ENCODE measurements around the gene ENAH.

ENAH gene

DNA sequence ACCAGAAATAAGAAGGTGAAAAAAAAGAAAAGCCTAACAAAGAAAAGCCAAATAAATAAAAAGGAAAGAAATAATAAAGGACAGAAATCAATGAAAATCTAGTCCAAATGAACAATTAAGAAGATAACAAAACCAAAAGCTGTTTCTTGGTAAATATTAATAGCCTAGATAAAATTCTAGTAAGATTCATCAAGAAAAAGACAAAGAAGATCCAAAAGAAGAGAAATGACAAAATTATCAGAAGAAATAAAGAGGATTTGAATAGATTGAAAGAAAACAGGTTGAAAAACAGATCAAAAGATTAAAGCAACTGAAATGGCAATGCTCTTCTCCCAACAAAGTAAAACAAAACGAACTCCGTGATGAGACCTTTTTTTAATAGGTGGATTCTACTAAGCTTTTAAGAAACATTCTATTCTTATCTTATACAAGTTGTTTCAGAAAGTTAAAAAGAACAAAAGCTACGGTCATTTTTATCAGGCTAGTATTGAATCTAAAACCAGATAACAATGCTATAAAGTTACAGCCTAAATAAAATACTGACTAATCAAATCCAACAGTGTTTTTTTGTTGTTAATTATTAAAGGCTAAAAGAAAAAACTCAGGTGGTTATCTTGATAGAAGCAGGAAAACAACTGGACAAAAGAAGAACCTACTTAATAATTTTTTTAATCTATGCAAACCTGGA, 50.9 kb downstream of the ENAH start:
- no peak for DNase-seq

DNA sequence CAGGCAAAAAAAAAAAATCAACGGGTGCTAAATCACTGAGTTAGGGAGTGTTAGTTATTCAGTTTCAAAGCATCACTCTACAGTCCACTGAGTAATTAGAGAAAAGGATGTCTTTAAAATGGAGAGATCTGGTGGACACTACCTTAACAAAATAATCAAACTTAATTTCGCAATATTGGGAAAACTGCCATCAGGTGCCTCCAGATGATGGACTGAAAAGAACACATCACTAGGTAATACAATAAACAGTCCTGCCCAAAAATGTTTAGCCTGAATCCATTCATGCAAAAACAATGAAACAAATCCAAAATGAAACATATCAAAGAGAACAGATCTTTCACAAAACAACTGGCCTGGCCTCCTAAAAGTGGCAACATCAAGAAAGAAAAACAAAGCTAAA, 54.1 kb downstream of the ENAH start:
- no peak for DNase-seq

- DNase-seq = no peak
These were observed 54.9 kb downstream of the ENAH start for GRCh38 chr1:225597926-225598575.

DNA sequence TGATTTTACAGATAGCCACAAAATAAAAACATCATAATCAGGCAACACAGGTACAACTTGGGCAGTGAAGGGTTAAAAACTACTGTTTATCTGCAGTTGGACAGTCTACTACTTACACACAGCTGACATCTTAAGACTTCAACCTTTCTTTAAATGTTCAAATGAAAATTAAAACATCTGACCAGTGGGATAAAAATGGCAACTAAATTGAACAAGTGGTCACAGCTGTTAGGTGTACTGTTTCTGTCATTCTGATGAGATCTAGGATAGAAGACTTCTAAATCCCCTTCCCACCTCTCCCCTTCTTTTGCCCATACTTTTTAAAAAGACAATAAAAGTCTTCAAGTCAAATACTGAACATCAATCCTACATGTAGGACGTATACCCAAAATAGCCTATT, 56.2 kb downstream of the ENAH start:
- no peak for DNase-seq

DNA sequence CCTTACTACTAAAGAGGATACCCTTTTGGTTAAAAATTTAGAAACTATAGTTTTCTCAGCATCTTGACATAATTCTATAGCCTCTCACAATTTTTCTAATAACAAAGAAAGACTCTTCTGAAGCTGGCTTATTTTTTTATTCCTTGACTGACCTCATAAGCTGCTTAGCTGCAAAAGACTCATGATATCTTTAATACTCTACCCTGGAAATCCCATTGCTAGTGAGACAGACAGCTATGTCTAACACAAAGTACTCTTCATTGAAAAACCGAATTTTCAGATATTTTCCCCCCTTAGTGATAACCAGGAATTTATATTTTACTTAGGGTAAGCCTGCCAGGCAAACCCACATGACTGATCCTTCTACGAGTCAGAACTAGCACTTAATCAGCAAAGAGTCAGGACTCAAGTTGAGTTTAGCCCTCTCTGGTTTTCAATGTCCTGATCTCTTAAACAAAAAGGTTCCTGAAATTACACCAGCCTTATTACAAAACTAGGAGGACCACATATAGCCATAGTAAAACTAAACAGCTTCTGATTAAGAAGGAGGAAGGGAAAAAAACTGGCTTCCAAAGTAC, 56.9 kb downstream of the ENAH start:
- DNase-seq = no peak

- no peak for DNase-seq
These were observed 57.5 kb downstream of the ENAH start for GRCh38 chr1:225595452-225595851.

- DNase-seq = no peak
These were observed 59.5 kb downstream of the ENAH start for GRCh38 chr1:225593414-225593813.

- no peak for DNase-seq
These were observed 60.4 kb downstream of the ENAH start for GRCh38 chr1:225592362-225593025.

- no peak for DNase-seq
These were observed 65.6 kb downstream of the ENAH start for GRCh38 chr1:225587310-225587709.

DNA sequence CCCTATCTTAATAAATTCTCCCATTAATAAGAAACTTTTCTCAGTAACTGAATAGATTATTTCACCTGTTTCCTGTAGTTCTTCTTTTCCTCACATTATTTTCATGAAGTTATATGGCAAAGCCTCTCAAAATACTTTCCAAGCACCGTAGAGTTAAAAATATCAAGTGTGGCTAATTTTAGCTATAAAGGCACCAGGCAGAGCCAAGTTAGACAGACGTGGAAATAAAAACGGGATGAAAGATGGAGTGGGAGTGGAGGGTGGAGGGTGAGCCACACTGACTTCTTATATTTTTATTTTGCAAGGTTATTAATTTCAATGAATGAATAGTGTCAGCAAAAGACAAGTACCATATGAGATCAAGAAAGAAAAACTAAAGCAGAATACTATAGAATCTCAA, 71.7 kb downstream of the ENAH start:
- DNase-seq = no peak

- no peak for DNase-seq
These were observed 72.5 kb downstream of the ENAH start for GRCh38 chr1:225580238-225581099.

- no peak for DNase-seq
These were observed 74.5 kb downstream of the ENAH start for GRCh38 chr1:225578251-225578977.

GRCh38 chr1:225577241-225577640, 75.7 kb downstream of the ENAH start:
- DNase-seq = no peak

DNA sequence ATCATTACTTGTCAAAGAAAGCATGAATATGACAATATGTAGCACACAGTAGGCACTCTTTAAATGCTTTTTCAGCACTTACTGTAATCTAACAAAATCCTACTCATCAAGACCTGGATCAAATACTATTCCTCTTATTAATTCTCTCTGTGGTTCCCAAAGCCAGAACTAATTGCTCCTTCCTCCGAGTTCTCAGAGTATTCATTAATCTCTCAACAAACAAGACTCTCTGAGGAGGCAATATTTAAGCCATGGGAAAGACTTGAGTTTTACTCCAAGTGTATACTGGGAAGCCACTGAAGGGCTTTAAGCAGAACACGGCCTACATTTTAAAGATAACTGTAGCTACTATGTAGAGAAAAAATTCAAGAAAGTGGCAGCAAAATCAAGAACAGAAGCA, 79.7 kb downstream of the ENAH start:
- no peak for DNase-seq

DNA sequence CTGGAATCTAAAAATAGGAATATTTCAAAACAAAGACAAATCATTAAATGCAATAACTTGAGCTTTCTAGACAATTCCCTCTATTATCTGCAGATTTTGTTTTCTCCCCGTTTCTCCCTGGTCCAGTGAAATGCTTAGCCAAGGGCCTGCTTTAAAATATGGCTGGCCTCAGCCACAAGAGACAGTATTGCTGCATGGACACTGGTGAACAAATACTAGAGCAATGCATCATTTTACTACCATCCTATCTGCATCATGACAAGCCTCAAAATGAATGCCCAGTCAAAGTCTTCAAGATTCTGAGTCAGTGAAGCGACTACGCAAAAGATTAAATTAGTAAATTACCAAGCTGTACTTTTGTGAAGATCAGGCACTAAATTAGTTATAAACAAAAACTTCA, 80.5 kb downstream of the ENAH start:
- no peak for DNase-seq

GRCh38 chr1:225567789-225568188, 85.1 kb downstream of the ENAH start:
- no peak for DNase-seq

DNA sequence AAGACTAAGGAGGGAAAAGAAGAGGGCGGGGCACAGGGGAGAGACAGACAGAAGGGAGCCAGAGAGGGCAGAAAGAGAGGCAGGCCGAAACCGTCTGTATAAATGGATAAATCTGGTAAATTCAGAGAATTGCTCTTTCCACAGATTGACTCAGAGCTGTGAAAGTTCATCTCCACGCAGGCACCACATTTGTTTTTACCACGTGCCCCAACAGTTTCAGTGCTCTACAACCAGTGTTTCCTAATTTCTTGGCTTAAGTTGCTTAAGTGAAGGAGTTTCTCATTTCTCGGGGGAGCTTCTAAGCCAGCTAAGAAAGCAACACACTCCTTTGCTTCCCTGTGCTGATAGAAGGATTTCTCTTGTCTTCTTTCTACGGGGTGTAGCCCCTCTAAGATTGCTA, 87.1 kb downstream of the ENAH start:
- no peak for DNase-seq

- no peak for DNase-seq
These were observed 91.2 kb downstream of the ENAH start for GRCh38 chr1:225561675-225562074.

DNA sequence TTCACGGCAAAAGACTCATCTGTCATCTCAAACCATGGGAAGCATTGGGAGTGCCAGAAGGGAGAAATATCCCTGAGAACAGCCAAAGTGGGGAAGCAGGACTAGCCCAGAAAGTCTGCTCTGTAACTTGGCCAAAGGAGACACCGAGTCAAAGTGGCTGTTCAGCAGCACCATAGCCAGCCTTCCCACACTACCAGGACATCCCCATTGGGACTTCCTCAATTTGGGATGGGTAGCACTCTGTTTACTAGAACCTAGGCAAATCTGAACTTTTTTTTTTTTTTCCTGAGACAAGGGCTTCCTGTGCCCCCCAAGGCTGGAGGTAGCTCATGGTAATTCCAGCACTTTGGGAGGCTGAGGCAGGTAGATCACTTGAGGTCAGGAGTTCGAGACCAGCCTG, 93.0 kb downstream of the ENAH start:
- DNase-seq = no peak

DNA sequence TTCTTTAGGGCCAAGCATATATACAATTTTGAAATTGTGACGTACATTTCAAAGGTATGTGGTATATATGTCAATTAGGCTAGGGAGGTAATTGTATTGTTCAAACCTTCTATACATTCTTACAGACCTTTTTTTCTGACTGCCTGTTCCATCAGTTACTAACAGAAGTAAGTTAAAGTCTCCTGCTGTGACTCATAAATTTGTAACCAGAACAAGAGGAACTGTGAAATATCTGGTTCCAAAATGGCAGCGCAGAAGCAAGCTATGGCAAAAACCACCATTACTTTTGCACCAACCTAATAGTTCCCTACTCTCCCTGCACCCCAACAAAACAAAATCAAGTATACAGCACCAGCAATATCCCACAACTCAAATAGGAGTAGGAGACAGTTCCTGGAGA, 93.6 kb downstream of the ENAH start:
- DNase-seq = no peak

DNA sequence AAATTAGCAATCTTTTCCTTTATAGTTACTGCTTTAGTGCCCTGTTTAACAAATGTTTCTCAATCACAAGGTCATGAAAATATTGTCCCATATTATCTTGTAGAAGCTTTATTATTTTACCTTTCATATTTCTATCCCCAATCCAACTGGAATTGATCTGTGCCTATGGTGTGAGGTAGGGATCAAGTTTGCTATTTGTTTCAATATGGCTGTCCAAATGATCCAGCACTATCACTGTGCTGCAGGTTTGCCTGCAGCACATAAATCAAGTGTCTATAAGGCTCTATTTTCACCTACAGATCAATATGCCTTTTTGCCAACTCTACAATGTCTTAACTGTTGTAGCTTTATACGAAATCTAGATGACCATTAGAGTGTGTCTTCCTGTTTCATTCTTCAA, 96.2 kb downstream of the ENAH start:
- DNase-seq = no peak

DNA sequence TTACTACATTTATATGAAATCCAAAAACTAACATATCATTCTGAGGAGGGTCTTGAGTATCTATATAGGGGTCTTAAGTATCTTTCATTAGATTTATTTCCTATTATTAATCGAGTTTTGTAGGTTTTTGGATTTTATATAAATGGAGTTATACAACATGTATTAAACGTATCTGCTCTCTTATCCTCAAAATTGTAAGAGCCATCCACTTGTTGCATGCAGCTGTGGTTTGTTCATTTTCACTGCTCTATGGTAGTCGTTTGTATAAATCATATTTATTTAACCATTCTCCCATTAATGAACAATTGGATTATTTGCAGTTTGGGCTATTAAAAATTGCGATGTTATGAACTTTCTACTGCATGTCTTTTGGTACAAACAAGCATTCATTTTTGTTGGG, 97.1 kb downstream of the ENAH start:
- no peak for DNase-seq

All from effector CD4-positive, alpha-beta T cell (primary cell).